ENCODE data around the gene OBSCN. TPM values are rescaled to one million over a fixed set of nuclear protein-coding genes. Genes with fewer than 3 reads are reported as not detected.

Gene OBSCN
- total RNA-seq, 1 donor from 2014 or later, result 15.2 TPM

GRCh38 chr1:228393268-228393701, 185.4 kb downstream of the OBSCN start:
- no peaks in the 10 kb centered on the region for H3K27me3 Mint-ChIP-seq (ENCODE audit: unreplicated experiment)
- peak overlapping the region; percentile 90 for H3K27ac Mint-ChIP-seq (ENCODE audit: unreplicated experiment)
- peaks cover 43% of the 10 kb centered on the region for H3K4me1 Mint-ChIP-seq (ENCODE audit: unreplicated experiment)
- DNase-seq (ENCODE audit: extremely low spot score, unreplicated experiment), result no peak
- TF ChIP-seq, protein P1, sequence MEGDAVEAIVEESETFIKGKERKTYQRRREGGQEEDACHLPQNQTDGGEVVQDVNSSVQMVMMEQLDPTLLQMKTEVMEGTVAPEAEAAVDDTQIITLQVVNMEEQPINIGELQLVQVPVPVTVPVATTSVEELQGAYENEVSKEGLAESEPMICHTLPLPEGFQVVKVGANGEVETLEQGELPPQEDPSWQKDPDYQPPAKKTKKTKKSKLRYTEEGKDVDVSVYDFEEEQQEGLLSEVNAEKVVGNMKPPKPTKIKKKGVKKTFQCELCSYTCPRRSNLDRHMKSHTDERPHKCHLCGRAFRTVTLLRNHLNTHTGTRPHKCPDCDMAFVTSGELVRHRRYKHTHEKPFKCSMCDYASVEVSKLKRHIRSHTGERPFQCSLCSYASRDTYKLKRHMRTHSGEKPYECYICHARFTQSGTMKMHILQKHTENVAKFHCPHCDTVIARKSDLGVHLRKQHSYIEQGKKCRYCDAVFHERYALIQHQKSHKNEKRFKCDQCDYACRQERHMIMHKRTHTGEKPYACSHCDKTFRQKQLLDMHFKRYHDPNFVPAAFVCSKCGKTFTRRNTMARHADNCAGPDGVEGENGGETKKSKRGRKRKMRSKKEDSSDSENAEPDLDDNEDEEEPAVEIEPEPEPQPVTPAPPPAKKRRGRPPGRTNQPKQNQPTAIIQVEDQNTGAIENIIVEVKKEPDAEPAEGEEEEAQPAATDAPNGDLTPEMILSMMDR (IDR thresholded peaks at IDR 0.05), result peak; percentile 64
- H3K36me3 Mint-ChIP-seq (ENCODE audit: unreplicated experiment), result peaks cover 8% of the 10 kb centered on the region
- H3K4me3 Mint-ChIP-seq (ENCODE audit: unreplicated experiment), result no peak overlapping the region
- H3K9me3 Mint-ChIP-seq (ENCODE audit: unreplicated experiment), result no peaks in the 10 kb centered on the region

DNA sequence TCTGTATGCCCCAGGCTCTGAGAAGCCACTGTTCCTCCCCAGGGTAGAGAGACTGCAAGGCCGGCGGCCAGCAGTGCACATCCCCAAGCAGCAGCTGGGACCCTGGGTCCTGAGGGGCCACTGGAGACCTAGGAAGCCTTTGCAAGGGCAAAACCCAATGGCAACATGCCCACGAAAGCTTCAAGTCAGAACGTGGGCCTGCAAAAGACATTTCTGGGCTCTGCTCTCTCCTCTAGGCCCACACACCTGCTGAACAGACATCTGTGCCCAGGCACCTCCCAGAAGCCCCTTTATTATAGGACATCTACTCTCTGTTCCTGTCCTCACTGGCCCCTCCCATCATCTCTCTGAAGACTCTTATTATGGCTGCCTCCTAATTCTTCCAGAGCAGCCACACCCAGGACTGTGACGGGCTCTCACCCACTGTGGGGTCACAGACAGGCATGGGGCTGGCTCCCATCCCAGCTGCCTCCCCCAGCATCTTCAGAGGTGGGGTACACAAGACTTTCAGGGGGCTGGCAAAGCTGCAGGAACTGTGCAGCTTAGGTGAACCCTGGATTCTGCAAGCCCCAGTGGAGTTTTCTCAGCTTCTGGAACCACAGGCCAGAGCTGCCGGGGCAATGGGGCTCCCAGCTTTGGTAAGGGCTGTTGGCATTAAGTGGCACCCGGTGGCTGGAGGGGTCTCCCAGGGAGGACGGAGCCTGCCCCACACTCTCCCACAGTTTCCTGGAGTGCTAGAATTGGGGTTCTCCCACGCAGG, 186.1 kb downstream of the OBSCN start:
- Mint-ChIP-seq H3K27me3 (ENCODE audit: unreplicated experiment) (no peaks in the 10 kb centered on the region), H3K4me1 (ENCODE audit: unreplicated experiment) (peaks cover 43% of the 10 kb centered on the region), H3K27ac (ENCODE audit: unreplicated experiment) (peak overlapping the region; percentile 90), H3K4me3 (ENCODE audit: unreplicated experiment) (no peak overlapping the region), H3K36me3 (ENCODE audit: unreplicated experiment) (peaks cover 8% of the 10 kb centered on the region), H3K9me3 (ENCODE audit: unreplicated experiment) (no peaks in the 10 kb centered on the region)
- DNase-seq (ENCODE audit: extremely low spot score, unreplicated experiment), result no peak
- TF ChIP-seq, protein P1 (IDR thresholded peaks at IDR 0.05), result no peak

GRCh38 chr1:228394571-228395394, 186.9 kb downstream of the OBSCN start:
- Mint-ChIP-seq H3K4me3 (ENCODE audit: unreplicated experiment) (no peak overlapping the region), H3K27me3 (ENCODE audit: unreplicated experiment) (no peaks in the 10 kb centered on the region), H3K9me3 (ENCODE audit: unreplicated experiment) (no peaks in the 10 kb centered on the region), H3K27ac (ENCODE audit: unreplicated experiment) (no peak overlapping the region), H3K36me3 (ENCODE audit: unreplicated experiment) (peaks cover 12% of the 10 kb centered on the region), H3K4me1 (ENCODE audit: unreplicated experiment) (peaks cover 43% of the 10 kb centered on the region)
- DNase-seq (ENCODE audit: extremely low spot score, unreplicated experiment), result no peak
- TF ChIP-seq, protein P1 (IDR thresholded peaks at IDR 0.05), result no peak

DNA sequence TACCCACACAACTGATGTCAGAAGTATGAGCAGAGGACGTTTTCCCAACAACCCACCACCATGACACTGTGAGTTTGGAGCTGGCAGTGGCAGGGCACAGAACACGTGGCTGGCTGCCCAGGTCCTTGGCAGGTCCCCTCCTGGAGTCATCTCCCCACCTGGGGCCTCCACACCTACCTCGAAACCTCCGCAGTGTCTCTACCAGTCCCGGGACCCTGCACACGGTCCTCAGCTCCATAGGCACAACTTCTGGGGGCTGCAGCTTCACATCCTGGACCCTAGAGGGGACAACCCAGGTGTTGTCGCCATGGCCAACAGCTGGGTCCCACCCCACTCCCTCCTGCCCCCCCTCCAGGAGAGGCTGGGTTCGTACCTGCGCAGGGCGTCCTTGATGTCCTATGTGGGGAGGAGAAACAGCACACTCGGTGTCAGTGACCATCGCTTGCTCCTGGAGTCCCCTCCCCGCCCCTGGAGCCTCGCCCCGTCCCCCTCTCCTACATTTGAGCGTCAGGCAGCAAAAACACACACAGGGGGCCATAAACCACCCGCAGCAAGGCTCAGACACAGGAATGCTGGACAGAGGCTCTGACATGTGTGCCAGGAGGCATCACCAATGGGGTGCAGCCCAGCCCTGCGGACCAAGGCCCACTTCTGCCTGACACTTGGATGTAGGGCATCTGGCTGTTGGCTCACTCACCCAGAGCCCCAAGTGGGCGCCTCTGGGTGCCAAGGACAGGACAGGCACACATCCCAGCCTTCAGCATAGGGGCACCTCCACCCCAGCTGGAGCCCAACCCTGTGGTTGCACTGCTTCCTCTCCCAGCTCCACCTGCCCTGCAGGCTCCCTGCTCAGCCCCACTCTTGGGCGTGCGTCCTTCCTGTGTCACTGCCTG, 189.2 kb downstream of the OBSCN start:
- Mint-ChIP-seq H3K4me1 (ENCODE audit: unreplicated experiment) (peaks cover 30% of the 10 kb centered on the region), H3K9me3 (ENCODE audit: unreplicated experiment) (no peaks in the 10 kb centered on the region), H3K36me3 (ENCODE audit: unreplicated experiment) (peaks cover 23% of the 10 kb centered on the region), H3K27ac (ENCODE audit: unreplicated experiment) (no peak overlapping the region), H3K27me3 (ENCODE audit: unreplicated experiment) (no peaks in the 10 kb centered on the region), H3K4me3 (ENCODE audit: unreplicated experiment) (no peak overlapping the region)
- DNase-seq (ENCODE audit: extremely low spot score, unreplicated experiment), result no peak
- TF ChIP-seq, protein P1 (IDR thresholded peaks at IDR 0.05), result no peak
